GM18502 (cell line): Measurements from ENCODE around the gene CDC42BPG.

ENCODE experiments used
- ATAC-seq: cut with Tn5 transposase; IDR thresholded peaks from one replicate; pipeline ENCODE4 v1.9.1; 2021; ENCODE audit warnings: mild to moderate bottlenecking; ENCODE audit not compliant: unreplicated experiment, poor library complexity

The CDC42BPG gene

DNA sequence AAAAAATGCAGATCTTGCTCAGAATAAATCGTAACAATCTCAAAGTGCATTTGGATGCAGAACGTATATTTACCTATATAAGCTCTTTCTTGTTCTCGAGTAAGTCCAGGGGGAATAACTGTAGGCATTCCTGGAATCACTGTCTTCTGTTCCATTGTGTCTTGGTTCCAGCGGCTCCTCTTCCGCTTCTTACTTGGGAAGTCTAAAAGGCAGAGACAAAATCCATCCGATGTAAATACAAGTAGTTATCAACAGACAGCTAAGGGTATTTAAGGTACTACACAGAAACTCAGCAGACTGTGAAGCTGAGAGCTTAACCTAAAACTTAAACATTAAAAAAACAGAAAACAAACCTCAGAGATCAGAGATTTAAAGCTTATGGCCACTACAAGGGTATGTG is 68.0 kb downstream of the CDC42BPG start:
- ATAC-seq: no peak

DNA sequence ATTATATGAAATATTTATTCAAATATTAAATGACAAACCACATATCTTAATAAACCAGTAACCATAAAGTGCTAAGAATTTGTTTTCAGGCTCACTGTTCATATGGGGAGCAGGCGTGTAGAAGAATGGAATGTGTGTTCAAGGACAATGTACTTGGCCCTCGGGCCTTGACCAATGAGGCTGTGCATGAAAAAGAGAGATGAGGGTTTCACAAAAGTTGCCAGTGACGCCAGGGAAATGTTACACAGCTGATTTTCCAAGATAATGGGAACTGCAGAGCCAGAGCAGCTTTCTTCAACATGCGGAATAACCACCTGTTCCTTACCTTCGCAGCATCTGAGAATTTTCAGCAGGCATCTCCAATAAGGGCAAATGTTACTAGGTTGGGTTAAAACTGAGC is 70.3 kb downstream of the CDC42BPG start:
- no peak for ATAC-seq
